IMR-90 (cell line): Measurements from ENCODE around the gene PRKCE. TPM values are rescaled to one million over a fixed set of nuclear protein-coding genes. Genes with fewer than 3 reads are reported as not detected.

Source experiments
- ATAC-seq: fragments of 200-7000 bp; cut with Tn5 transposase; 2 replicates; pipeline ENCODE4 v1.9.1; 2020; ENCODE audit warnings: low read depth, mild to moderate bottlenecking, moderate library complexity
- BruUV-seq: library from RNA; stranded (reverse); fragments of 400-500 nt; replicated peaks from 2 replicates; lab custom pipeline; 2021; lab: Mats Ljungman, UMichigan
- CTCF ChIA-PET: fragments of 300-600 bp; formaldehyde crosslinking; extraction: SDS; loops from one replicate; lab custom pipeline; 2021; ENCODE audit warnings: antibody characterized with exemption; lab: Yijun Ruan, JAX
- POLR2A ChIA-PET: fragments of 300-600 bp; sonication (Branson Sonifier 250); formaldehyde crosslinking; loops from one replicate; lab custom pipeline; 2022; ENCODE audit warnings: antibody characterized with exemption; ENCODE audit not compliant: unreplicated experiment; lab: Charles Lee
- DNase-seq: peaks from one replicate; pipeline ENCODE4 v3.0.0; 2013
- H2AFZ ChIP-seq: replicated peaks from 2 replicates; pipeline ENCODE3; 2013; ENCODE audit warnings: low read length, mild to moderate bottlenecking; ENCODE audit not compliant: poor library complexity
- H2AK5ac ChIP-seq: 2 replicates; pipeline ENCODE4 v1.6.1; 2013; ENCODE audit warnings: low read depth, low read length, inconsistent platforms
- H2AK9ac ChIP-seq: replicated peaks from 2 replicates; pipeline ENCODE3; 2013; ENCODE audit warnings: mild to moderate bottlenecking, low read depth, low read length, moderate library complexity; ENCODE audit not compliant: poor library complexity
- H2BK120ac ChIP-seq: 2 replicates; pipeline ENCODE4 v1.6.1; 2013; ENCODE audit warnings: low read depth, low read length, inconsistent platforms
- H2BK15ac ChIP-seq: 3 replicates; pipeline ENCODE4 v1.6.1; 2013; ENCODE audit warnings: low read depth, low read length, inconsistent platforms
- H2BK20ac ChIP-seq: 2 replicates; pipeline ENCODE4 v1.6.1; 2013; ENCODE audit warnings: low read depth, mild to moderate bottlenecking, inconsistent platforms, low read length, moderate library complexity
- H2BK5ac ChIP-seq: 2 replicates; pipeline ENCODE4 v1.6.1; 2013; ENCODE audit warnings: mild to moderate bottlenecking, low read depth, low read length, inconsistent platforms; ENCODE audit not compliant: poor library complexity, severe bottlenecking
- H3K14ac ChIP-seq: replicated peaks from 2 replicates; pipeline ENCODE4 v1.6.1; 2013; ENCODE audit warnings: low read depth, low read length, inconsistent platforms
- H3K18ac ChIP-seq: 2 replicates; pipeline ENCODE4 v1.6.1; 2013; ENCODE audit warnings: low read depth, low read length, control low read depth
- H3K23ac ChIP-seq: 2 replicates; pipeline ENCODE4 v1.6.1; 2013; ENCODE audit warnings: low read depth, low read length, inconsistent platforms
- H3K27ac ChIP-seq: 2 replicates; pipeline ENCODE4 v1.5.1; 2013; ENCODE audit warnings: mild to moderate bottlenecking, control low read depth, low read length; ENCODE audit not compliant: insufficient read depth
- H3K27me3 ChIP-seq: 2 replicates; pipeline ENCODE4 v1.6.1; 2013; ENCODE audit warnings: low read length; ENCODE audit not compliant: control insufficient read depth, insufficient read depth
- H3K36me3 ChIP-seq: 2 replicates; pipeline ENCODE4 v1.6.1; 2013; ENCODE audit warnings: low read length, mixed read lengths; ENCODE audit not compliant: control insufficient read depth, insufficient read depth
- H3K4ac ChIP-seq: 2 replicates; pipeline ENCODE4 v1.6.1; 2013; ENCODE audit warnings: low read depth, low read length, inconsistent platforms
- H3K4me1 ChIP-seq: 2 replicates; pipeline ENCODE4 v1.6.1; 2013; ENCODE audit warnings: low read length, mixed read lengths; ENCODE audit not compliant: control insufficient read depth, insufficient read depth
- H3K4me2 ChIP-seq: 2 replicates; pipeline ENCODE4 v1.6.1; 2013; ENCODE audit warnings: low read depth, mild to moderate bottlenecking, control low read depth, low read length, moderate library complexity
- H3K4me3 ChIP-seq: 2 replicates; pipeline ENCODE4 v1.5.1; 2013; ENCODE audit warnings: low read depth, mild to moderate bottlenecking, control low read depth, low read length, moderate library complexity; ENCODE audit not compliant: insufficient read depth
- H3K56ac ChIP-seq: 2 replicates; pipeline ENCODE4 v1.6.1; 2013; ENCODE audit warnings: low read length, inconsistent platforms; ENCODE audit not compliant: insufficient read depth; ENCODE audit errors: extremely low read depth
- H3K79me1 ChIP-seq, 2 experiments: 2 replicates each; pipeline ENCODE4 v1.6.1; 2013; ENCODE audit warnings: low read length in 2 of 2, inconsistent platforms in 1 of 2, low read depth in 1 of 2
- H3K9ac ChIP-seq: 2 replicates; pipeline ENCODE4 v1.6.1; 2013; ENCODE audit warnings: low read depth, low read length, control low read depth
- H3K9me1 ChIP-seq: 2 replicates; pipeline ENCODE4 v1.6.1; 2013; ENCODE audit warnings: low read length, inconsistent platforms; ENCODE audit not compliant: insufficient read depth
- H3K9me3 ChIP-seq: 2 replicates; pipeline ENCODE4 v1.6.1; 2013; ENCODE audit warnings: low read length; ENCODE audit not compliant: control insufficient read depth, insufficient read depth
- H4K20me1 ChIP-seq: 2 replicates; pipeline ENCODE4 v1.6.1; 2013; ENCODE audit warnings: low read length, inconsistent platforms; ENCODE audit not compliant: insufficient read depth
- H4K5ac ChIP-seq: 2 replicates; pipeline ENCODE4 v1.6.1; 2013; ENCODE audit warnings: mild to moderate bottlenecking, low read depth, low read length, control low read depth
- H4K8ac ChIP-seq, 2 experiments: 2 replicates each; pipeline ENCODE4 v1.6.1; 2013; ENCODE audit warnings: low read depth in 2 of 2, low read length in 2 of 2, control low read depth in 1 of 2, inconsistent platforms in 1 of 2
- H4K91ac ChIP-seq: 2 replicates; pipeline ENCODE4 v1.6.1; 2013; ENCODE audit warnings: low read depth, low read length, inconsistent platforms; ENCODE audit not compliant: insufficient read depth
- BHLHE40 ChIP-seq: fragments of 150-350 bp; IDR thresholded peaks from 2 replicates; pipeline ENCODE4 v1.6.1; 2016; ENCODE audit warnings: mild to moderate bottlenecking, low read depth, low read length
- ELK1 ChIP-seq: fragments of 150-350 bp; IDR thresholded peaks from 2 replicates; pipeline ENCODE4 v1.6.1; 2016; ENCODE audit warnings: low read depth, mild to moderate bottlenecking, low read length, moderate library complexity, borderline replicate concordance
- FOS ChIP-seq: fragments of 150-350 bp; IDR thresholded peaks from 2 replicates; pipeline ENCODE4 v1.6.1; 2016; ENCODE audit warnings: low read depth, low read length
- RCOR1 ChIP-seq: IDR thresholded peaks from 2 replicates; pipeline ENCODE4 v1.6.1; 2012; ENCODE audit warnings: mild to moderate bottlenecking, low read length, improper control_type of control experiment; ENCODE audit not compliant: insufficient replicate concordance
- RFX5 ChIP-seq: IDR thresholded peaks from 2 replicates; pipeline ENCODE4 v1.8.0; 2012; ENCODE audit warnings: low read depth, mild to moderate bottlenecking, low read length, moderate library complexity
- USF2 ChIP-seq: fragments of 150-350 bp; IDR thresholded peaks from 2 replicates; pipeline ENCODE4 v1.6.1; 2017; ENCODE audit warnings: mild to moderate bottlenecking, antibody characterized with exemption, low read length, low read depth
- WGBS, 2 experiments: methylation state at CpG; one replicate each; pipeline versions ENCODE4 v1.1.5 to v1.1.7; 2013; ENCODE audit warnings: missing lambda C conversion rate in 2 of 2; ENCODE audit not compliant: insufficient read length in 1 of 2; ENCODE audit errors: extremely low coverage in 2 of 2; 5-methylcytosine and 5-hydroxymethylcytosine counted together
- dilution Hi-C: fragments of 300-500 bp; cut with HindIII; formaldehyde crosslinking; loops from one replicate; pipeline ENCODE4 v1.14.3; 2018; ENCODE audit warnings: low sequenced_read_pairs; ENCODE audit not compliant: unreplicated experiment
- in situ Hi-C: fragments of 300-500 bp; cut with MboI; formaldehyde crosslinking; loops from 3 replicates; pipeline ENCODE4 v1.14.3; 2019; ENCODE audit warnings: low sequenced_read_pairs, inconsistent platforms, mixed read lengths
- intact Hi-C: fragments of 100-400 bp; cut with micrococcal nuclease; formaldehyde crosslinking; loops from 2 replicates; pipeline ENCODE4 v1.10.0; 2022
- polyA plus RNA-seq, 3 experiments: library from polyadenylated mRNA; depleted of rRNA; stranded (reverse); fragments of >200 nt; gene quantifications; 2 replicates each; pipeline ENCODE4 v1.2.3, GENCODE V29; 2012; ENCODE audit warnings: low replicate concordance in 1 of 3
- total RNA-seq: library from RNA; depleted of rRNA; stranded (reverse); fragments of >200 nt; gene quantifications from 2 replicates; pipeline ENCODE4 v1.2.3, GENCODE V29; 2012

The PRKCE gene
- total and polyA plus RNA-seq, 2 of the 4 experiments (the other 2 are of a cell fraction), result 8.1 to 32.4 TPM

GRCh38 chr2:45636008-45636407 is 15.5 kb upstream of the PRKCE start:
- no peak overlapping the region for H3K4me3 ChIP-seq
- no peak overlapping the region for H3K27ac ChIP-seq
- peaks cover 61% of the 10 kb centered on the region for H3K27me3 ChIP-seq
- no CpG with 5 or more reads among the region's 5 CpGs for WGBS, 2 experiments
- ATAC-seq (no peak), DNase-seq (no peak)
- H2AFZ ChIP-seq, result no peak overlapping the region
- intact Hi-C loops (no loop called here), in situ Hi-C loops (loop anchor here (25.0 kb wide), 1 partner anchor 676 kb away; no protein-coding TSS in a partner anchor), dilution Hi-C loops (loop anchor here (25.0 kb wide), 1 partner anchor 301 kb away; no protein-coding TSS in a partner anchor)
- H3K9ac ChIP-seq, result no peak overlapping the region
- H2AK9ac ChIP-seq, result no peak overlapping the region
- no peak overlapping the region for H2BK120ac ChIP-seq
- H3K4ac ChIP-seq, result no peak overlapping the region
- H3K23ac ChIP-seq, result no peak overlapping the region
- no peak overlapping the region for H2AK5ac ChIP-seq
- 0 out of 2 replicates have a peak, but pooled peaks cover 2% of the 10 kb centered on the region for H3K9me3 ChIP-seq
- no peaks in the 10 kb centered on the region for H3K79me1 ChIP-seq
- H4K8ac ChIP-seq, result no peak overlapping the region
- no peaks in the 10 kb centered on the region for H3K36me3 ChIP-seq
- H2BK5ac ChIP-seq, result no peak overlapping the region
- H3K9me1 ChIP-seq, result no peaks in the 10 kb centered on the region
- H2BK20ac ChIP-seq, result no peak overlapping the region
- no peaks in the 10 kb centered on the region for H3K4me1 ChIP-seq
- no peak for TF ChIP-seq ELK1
- TF ChIP-seq USF2, result no peak
- TF ChIP-seq BHLHE40, result no peak
- TF ChIP-seq RCOR1, result no peak
- TF ChIP-seq FOS, result no peak
- no peak for TF ChIP-seq RFX5
- BruUV-seq, result no TSS peak
- H3K14ac ChIP-seq, result no peak overlapping the region
- no peaks in the 10 kb centered on the region for H4K20me1 ChIP-seq
- H3K4me2 ChIP-seq, result no peak overlapping the region
- H2BK15ac ChIP-seq, result no peak overlapping the region
- POLR2A ChIA-PET, result no interaction called here
- no peak overlapping the region for H4K5ac ChIP-seq
- no peak overlapping the region for H4K91ac ChIP-seq
- H3K18ac ChIP-seq, result no peak overlapping the region
- H3K56ac ChIP-seq, result no peak overlapping the region
- CTCF ChIA-PET, result no interaction called here
